C4-2B (cell line): ENCODE results near the gene BET1L.

Source experiments
- H3K27ac ChIP-seq: fragments of 450-650 bp; 2 replicates; pipeline ENCODE4 v1.5.1; 2017
- ZFX ChIP-seq: fragments of 450-650 bp; IDR thresholded peaks from 2 replicates; pipeline ENCODE4 v1.6.1; 2017
- TF ChIP-seq, protein P1 (sequence below): fragments of 450-650 bp; conservative IDR thresholded peaks from 2 replicates; pipeline ENCODE4 v1.5.1; 2017; ENCODE audit warnings: mild to moderate bottlenecking

BET1L gene

DNA sequence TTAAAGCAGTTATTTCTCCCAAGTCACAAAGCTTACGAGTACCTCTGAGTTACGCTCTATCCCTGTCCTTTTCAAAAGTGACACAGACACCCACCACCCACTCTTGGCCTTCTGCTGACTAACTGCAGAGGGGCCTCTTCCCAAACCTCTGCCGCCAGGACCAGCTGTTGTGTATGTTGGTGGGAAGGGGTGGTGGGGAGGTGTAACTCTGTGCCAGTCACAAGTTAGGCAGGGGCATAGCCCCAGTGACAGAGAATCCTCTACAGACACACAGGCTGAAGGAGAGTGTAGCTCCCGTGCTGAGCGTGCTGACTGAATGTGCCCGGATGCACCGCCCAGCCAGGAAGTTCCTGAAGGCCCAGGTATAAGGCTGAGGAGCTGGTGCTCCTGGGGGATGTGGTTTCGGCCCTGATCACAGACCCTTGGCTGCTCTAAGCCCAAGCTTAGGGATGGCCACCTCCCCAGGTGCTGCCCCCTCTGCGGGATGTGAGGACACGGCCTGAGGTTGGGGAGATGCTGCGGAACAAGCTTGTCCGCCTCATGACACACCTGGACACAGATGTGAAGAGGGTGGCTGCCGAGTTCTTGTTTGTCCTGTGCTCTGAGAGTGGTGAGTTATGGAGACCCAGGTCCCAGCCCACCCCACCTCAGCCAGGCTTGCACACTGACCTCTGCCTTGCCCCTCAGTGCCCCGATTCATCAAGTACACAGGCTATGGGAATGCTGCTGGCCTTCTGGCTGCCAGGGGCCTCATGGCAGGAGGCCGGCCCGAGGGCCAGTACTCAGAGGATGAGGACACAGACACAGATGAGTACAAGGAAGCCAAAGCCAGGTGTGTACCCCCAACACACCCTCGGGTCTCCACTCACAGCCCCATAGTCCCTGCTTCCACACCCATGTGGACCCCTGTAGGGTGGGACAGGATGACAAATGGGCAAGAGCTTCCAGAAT is 5.2 kb upstream of the BET1L start:
- no peak for TF ChIP-seq ZFX
- TF ChIP-seq, protein P1, sequence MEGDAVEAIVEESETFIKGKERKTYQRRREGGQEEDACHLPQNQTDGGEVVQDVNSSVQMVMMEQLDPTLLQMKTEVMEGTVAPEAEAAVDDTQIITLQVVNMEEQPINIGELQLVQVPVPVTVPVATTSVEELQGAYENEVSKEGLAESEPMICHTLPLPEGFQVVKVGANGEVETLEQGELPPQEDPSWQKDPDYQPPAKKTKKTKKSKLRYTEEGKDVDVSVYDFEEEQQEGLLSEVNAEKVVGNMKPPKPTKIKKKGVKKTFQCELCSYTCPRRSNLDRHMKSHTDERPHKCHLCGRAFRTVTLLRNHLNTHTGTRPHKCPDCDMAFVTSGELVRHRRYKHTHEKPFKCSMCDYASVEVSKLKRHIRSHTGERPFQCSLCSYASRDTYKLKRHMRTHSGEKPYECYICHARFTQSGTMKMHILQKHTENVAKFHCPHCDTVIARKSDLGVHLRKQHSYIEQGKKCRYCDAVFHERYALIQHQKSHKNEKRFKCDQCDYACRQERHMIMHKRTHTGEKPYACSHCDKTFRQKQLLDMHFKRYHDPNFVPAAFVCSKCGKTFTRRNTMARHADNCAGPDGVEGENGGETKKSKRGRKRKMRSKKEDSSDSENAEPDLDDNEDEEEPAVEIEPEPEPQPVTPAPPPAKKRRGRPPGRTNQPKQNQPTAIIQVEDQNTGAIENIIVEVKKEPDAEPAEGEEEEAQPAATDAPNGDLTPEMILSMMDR, result no peak

GRCh38 chr11:211741-212140 is 4.5 kb upstream of the BET1L start:
- no peak overlapping the region for H3K27ac ChIP-seq
- TF ChIP-seq, protein P1, result no peak
- TF ChIP-seq ZFX, result no peak

More for the DNA sequence above, 5.2 kb upstream of the BET1L start:
- H3K27ac ChIP-seq, result no peak overlapping the region

DNA sequence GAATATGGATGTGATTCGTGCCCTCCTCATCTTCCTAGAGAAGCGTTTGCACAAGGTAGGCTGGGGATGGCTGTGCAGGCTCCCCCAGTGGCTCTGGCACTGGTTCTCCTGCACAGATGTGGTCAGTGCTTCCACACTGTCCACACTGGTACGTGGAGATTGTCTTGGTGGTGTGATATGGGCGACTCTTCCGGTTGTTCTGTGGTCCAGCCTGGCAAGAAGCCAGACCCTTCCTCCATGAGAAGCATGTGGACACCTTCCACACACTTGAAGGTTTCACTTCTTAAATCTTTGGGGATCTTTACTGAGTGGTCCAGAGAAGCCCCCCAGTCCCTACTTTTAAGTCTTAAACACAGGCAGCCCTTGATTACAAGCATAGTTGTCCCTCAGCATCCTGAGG is 4.1 kb upstream of the BET1L start:
- no peak overlapping the region for H3K27ac ChIP-seq
- TF ChIP-seq, protein P1, result no peak
- no peak for TF ChIP-seq ZFX

GRCh38 chr11:210803-211180 is 3.6 kb upstream of the BET1L start:
- no peak overlapping the region for H3K27ac ChIP-seq
- TF ChIP-seq, protein P1, result no peak
- TF ChIP-seq ZFX, result no peak

DNA sequence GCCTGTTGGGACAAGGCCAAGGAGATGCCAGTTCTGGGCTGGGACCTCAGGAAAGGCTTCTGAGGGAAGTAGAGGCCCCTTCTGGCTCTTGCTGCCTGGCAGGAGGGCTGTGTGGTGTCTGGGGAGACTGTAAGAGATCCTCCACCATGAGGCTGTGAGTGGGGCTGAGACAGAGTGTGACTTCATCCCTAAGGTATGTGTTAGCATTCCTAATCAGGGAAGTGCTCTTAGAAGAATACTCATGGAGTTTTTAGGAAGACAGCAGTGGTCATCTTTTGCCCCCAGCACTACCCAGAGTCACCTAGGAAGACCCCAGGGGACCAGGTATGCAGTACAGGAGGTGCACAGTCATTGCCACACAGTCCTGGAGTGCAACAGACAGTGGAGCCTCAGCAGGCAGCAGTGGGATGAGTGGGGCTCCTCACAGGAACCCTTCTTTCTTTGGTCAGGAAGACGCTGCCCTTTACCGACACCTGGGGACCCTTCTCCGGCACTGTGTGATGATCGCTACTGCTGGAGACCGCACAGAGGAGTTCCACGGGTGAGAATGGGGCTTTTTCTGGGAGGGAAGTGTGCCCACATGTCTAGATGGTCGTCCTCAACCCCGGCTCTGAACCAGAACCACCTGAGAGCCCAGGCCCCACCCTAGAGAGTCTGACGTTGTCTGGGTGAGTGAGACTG is 3.1 kb upstream of the BET1L start:
- TF ChIP-seq, protein P1, result no peak
- no peak for TF ChIP-seq ZFX
- no peak overlapping the region; the same call in 1 of the 2 replicates for H3K27ac ChIP-seq

DNA sequence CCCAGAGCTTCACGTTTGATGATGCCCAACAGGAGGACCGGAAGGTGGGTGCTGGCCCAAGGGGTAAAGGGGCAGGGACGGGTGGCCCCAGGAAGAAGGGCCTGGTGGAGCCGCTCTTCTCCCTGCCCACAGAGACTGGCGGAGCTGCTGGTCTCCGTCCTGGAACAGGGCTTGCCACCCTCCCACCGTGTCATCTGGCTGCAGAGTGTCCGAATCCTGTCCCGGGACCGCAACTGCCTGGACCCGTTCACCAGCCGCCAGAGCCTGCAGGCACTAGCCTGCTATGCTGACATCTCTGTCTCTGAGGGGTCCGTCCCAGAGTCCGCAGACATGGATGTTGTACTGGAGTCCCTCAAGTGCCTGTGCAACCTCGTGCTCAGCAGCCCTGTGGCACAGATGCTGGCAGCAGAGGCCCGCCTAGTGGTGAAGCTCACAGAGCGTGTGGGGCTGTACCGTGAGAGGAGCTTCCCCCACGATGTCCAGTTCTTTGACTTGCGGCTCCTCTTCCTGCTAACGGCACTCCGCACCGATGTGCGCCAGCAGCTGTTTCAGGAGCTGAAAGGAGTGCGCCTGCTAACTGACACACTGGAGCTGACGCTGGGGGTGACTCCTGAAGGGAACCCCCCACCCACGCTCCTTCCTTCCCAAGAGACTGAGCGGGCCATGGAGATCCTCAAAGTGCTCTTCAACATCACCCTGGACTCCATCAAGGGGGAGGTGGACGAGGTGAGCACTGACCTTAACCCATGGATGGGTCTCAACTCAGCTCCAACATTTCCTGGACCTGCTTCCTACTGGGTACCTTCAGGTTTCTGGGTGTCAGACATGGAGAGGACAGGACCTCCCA is 2.3 kb upstream of the BET1L start:
- peak overlapping the region; percentile 96 for H3K27ac ChIP-seq
- TF ChIP-seq, protein P1, result no peak
- TF ChIP-seq ZFX, result no peak
